ENCODE results near the gene DND1.

DNA sequence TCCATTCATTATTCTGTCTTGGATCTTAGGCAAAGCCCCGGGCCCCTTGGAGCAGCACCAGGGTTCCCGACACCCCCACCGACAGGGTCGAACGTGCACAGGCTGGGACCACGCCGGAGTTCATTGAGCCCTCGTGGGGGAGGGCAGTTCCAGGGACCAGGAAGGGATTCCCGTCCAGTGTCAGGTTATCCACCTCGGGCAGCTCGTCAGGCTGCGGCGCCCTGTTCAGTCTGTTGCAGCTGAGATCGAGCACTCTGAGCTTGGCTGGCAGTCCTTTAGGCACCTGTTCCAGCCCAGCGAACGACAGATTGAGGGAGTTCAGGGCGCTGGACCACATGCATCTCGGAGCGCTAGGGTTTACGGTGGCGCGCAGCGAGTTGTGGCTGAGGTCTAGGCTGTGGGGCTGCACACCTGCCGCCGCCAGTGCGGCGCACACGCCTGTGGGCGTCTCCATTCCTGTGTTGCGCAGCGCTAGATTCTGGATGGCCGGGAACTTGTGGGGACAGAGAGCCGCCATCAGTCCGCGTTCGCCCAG, 41.5 kb downstream of the DND1 start:
- TF ChIP-seq, protein P1, sequence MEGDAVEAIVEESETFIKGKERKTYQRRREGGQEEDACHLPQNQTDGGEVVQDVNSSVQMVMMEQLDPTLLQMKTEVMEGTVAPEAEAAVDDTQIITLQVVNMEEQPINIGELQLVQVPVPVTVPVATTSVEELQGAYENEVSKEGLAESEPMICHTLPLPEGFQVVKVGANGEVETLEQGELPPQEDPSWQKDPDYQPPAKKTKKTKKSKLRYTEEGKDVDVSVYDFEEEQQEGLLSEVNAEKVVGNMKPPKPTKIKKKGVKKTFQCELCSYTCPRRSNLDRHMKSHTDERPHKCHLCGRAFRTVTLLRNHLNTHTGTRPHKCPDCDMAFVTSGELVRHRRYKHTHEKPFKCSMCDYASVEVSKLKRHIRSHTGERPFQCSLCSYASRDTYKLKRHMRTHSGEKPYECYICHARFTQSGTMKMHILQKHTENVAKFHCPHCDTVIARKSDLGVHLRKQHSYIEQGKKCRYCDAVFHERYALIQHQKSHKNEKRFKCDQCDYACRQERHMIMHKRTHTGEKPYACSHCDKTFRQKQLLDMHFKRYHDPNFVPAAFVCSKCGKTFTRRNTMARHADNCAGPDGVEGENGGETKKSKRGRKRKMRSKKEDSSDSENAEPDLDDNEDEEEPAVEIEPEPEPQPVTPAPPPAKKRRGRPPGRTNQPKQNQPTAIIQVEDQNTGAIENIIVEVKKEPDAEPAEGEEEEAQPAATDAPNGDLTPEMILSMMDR (optimal IDR thresholded peaks at IDR 0.05 in 1 of 3, IDR thresholded peaks at IDR 0.05 in 1 of 3, conservative IDR thresholded peaks at IDR 0.05 in 1 of 3; ENCODE audit: extremely low read depth in 1 of 3, insufficient read depth in 2 of 3, low read length in 3 of 3) = no peak
- no peak for TF ChIP-seq EZH2 (IDR thresholded peaks at IDR 0.05; ENCODE audit: low read length)
